Endothelial cell of hepatic sinusoid (primary cell): Measurements from ENCODE around the gene ACOT12.
"Not testable (repeated sequence)": the region's sequence is repeated elsewhere in the genome, so short reads cannot be mapped to it uniquely, and the experiment has no call there.

ENCODE experiments used
- in situ Hi-C: cut with HindIII; loops from 2 replicates; pipeline ENCODE4 v1.10.0; 2017; ENCODE audit warnings: low sequenced_read_pairs

The ACOT12 gene

GRCh38 chr5:81393783-81394718 lies at the start of gene ACOT12:
Gene ACOT12, minus strand, starts transcription at chr5:81394134. Its CDS starts 20 bp downstream, at chr5:81394114.
- in situ Hi-C loops, result no loop called here

DNA sequence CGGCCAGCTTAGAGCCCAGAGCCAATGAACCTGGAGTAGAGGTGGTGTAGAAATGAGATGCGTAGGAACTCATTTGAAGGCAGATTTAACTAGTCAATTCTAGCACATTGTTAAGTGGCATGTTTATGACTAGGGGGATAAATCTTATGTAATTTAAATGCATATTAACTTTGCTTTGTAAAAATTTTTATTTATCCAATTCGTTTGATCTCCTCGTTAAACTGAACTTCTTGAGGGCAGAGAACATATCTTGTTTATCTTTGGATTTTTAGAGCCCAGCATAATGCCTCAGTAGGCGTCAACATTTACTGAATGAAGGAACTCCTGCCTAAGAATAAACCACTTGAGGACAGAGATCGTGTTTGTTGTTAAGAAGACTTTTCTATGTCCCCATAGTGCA lies 41.1 kb upstream of the ACOT12 start:
- in situ Hi-C loops, result no loop called here

DNA sequence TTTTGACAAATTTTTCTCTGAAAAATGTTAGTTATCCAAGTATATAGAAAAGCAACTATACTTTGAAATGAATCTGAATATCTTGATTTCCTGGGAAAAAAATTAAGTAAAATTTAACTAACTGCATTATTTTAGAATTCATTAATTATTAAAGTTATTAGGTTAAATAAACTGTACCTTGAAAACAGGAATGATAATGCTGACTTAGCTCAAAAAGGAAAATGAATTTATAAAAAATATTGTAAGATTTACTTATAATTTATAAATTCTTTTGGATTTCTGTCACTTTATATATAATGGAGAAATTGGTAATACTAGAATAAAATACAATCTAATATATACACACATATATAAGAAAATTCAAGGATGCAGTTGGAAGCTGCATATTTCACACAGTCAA lies 36.1 kb upstream of the ACOT12 start:
- in situ Hi-C loops, result no loop called here

GRCh38 chr5:81429363-81429762 lies 35.4 kb upstream of the ACOT12 start:
- in situ Hi-C loops, result no loop called here

GRCh38 chr5:81428861-81429260 lies 34.9 kb upstream of the ACOT12 start:
- in situ Hi-C loops, result no loop called here

- in situ Hi-C loops, result no loop called here
Observed at GRCh38 chr5:81428446-81428845, 34.5 kb upstream of the ACOT12 start.

DNA sequence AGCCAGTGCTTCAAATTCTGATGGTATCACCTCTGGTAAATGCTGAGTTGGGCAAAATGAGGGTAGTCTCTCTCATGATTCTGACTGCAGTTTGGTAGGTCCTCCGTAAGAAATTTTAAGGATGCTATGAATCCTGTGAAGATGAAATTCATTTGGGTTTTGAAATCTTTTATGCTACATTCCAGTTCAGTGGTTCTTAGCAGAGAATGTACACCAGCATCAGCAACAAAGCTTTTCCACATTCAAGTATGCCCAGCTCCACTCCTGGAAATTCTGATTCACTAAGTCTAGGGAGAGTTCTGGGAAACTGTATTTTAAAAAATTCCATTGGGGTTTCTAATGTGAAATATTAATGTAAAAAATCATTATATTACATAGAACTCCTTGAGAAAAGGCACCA lies 33.6 kb upstream of the ACOT12 start:
- in situ Hi-C loops, result no loop called here

- in situ Hi-C loops, result no loop called here
Observed at GRCh38 chr5:81426359-81427030, 32.6 kb upstream of the ACOT12 start.

- in situ Hi-C loops, result no loop called here
Observed at GRCh38 chr5:81425569-81425968, 31.6 kb upstream of the ACOT12 start.

- in situ Hi-C loops, result no loop called here
Observed at GRCh38 chr5:81424728-81425127, 30.8 kb upstream of the ACOT12 start.

DNA sequence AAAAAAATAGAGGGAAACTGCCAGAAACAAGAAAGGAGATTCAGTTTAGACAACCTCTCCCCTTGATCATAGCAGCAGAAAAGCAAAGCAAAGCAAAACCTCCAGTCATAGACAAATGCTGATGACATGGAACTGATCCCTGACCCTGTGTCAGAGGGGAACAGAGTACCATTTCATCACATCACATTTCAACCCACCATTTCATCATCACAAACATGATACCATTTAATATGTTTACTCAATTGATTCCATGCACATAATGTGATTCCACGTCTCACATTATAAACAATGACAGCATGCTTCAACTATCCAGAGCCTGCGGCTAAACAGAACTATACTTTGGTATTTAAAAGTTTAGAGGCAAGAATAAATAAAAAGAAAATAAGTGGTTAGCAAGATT lies 28.7 kb upstream of the ACOT12 start:
- in situ Hi-C loops, result no loop called here

GRCh38 chr5:81420039-81420667 lies 26.2 kb upstream of the ACOT12 start:
- in situ Hi-C loops, result no loop called here

- in situ Hi-C loops, result no loop called here
Observed at GRCh38 chr5:81418606-81419005, 24.7 kb upstream of the ACOT12 start.

DNA sequence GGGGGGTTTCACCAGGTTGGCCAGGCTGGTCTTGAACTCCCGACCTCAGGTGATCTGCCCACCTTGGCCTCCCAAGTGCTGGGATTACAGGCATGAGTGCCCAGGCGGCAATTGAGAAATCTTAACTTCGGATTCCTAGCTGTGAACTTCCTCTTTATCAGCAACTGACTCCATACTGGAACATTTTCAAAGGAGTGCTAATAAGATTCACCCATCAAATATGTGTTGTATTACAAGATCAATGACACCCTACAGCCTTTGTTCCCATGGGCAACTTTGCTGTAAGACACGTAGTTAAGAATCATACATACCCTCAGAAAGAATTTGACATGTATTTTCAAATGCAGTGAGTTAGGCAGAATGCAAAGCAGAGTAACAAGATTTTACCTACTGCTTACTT lies 23.1 kb upstream of the ACOT12 start:
- in situ Hi-C loops, result no loop called here

DNA sequence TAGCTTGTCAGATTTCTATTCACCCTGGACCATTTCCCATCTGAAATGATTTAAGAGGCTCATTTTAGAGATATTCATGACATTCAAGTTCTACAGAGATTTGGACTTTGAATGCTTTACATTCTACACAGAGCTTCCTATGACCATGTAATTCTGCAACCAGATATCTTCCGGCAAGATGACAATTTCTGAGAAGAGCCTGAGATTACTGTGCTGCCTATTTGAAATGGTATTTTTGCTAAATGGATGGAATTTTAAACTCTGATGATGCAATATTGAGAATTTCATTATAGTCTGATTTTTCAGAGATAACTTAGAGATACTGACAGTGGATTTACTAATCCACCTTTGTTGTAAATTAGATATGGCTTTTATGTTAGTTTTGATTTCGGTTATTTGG lies 16.0 kb upstream of the ACOT12 start:
- in situ Hi-C loops, result no loop called here

DNA sequence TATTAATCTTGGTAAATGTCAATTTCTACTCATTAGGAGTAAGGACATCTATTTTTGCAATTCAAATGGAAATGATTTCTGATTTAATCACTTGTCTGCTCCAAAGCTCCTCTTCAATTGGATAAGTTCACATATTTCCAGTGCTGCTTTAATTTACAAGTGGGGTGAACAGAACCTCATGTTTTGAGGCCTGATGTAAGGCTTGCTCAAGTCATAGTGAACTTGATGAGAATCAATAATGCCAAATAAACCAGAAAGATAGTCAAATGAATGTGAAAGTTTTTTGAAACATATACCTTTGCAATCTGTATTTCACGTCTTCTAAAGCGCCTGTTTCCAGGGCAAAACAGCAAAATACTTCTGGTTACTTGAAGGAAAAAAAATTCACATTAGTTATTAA lies 15.4 kb upstream of the ACOT12 start:
- in situ Hi-C loops, result no loop called here

DNA sequence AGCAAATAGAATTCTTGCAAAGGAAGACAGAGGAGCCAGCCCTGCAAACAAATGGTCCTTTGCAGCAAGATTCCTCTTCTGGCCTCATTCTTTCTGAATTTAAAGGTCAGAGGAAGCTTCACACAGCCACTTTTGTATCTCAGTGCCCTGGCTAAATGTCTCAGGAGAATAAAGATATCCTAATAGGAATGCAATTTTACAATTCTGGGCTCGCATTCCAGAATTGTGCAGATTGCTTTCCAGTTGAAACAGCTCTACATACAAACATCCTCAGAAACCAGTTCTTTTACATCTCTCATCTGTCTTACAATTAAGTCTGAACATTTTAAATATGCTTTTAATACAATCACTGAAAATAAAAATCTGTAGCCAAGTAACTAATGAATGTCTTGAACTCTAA lies 14.6 kb upstream of the ACOT12 start:
- in situ Hi-C loops, result no loop called here

DNA sequence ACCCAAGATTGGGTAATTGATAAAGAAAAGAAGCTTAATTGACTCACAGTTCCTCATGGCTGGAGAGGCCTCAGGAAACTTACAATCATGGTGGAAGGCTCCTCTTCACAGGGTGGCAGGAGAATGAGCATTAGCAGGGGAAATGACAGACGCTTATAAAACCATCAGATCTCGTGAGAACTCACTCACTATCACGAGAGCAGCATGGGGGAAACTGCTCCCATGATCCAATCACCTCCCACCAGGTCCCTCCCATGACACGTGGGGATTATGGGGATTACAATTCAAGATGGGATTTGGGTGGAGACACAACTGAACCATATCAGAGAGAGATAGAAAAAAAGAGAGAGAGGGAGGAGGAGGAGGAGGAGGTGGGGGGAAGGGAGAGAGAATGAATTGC lies 13.9 kb upstream of the ACOT12 start:
- in situ Hi-C loops, result not testable (repeated sequence)

DNA sequence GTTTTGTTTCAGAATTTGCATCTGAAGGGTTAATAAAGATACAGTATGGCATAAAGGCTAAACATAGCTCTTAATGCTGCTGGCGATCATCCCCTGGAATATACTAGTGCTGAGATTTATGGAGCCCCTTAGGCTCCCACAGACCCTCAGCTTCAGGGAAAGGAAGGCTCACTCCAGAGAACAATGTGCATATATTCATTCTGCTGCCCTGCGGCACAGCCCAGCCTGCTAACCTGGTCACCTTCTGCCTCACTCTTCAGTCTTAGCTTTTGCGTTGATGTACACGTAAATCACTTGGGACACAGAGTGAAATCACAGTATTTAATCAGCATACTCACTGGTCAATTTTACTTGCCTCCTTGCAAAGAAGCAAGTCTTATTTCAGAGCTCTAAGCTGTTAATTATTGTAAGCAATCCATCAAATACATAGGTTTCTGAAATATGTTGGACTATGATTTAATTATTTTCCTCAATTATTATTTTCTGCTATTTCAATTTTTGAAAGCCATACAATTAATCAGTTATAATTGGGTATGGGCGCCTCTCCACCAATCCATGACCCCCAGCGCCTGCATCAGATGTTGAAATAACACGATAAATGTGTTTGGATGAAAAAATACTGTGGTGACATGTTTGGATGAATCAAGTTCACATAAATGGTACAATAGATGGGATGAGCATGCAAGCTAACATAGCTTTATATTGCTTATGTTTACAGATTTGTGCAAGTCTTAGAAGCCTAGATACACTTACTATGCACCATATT lies 11.4 kb upstream of the ACOT12 start:
- in situ Hi-C loops, result no loop called here

DNA sequence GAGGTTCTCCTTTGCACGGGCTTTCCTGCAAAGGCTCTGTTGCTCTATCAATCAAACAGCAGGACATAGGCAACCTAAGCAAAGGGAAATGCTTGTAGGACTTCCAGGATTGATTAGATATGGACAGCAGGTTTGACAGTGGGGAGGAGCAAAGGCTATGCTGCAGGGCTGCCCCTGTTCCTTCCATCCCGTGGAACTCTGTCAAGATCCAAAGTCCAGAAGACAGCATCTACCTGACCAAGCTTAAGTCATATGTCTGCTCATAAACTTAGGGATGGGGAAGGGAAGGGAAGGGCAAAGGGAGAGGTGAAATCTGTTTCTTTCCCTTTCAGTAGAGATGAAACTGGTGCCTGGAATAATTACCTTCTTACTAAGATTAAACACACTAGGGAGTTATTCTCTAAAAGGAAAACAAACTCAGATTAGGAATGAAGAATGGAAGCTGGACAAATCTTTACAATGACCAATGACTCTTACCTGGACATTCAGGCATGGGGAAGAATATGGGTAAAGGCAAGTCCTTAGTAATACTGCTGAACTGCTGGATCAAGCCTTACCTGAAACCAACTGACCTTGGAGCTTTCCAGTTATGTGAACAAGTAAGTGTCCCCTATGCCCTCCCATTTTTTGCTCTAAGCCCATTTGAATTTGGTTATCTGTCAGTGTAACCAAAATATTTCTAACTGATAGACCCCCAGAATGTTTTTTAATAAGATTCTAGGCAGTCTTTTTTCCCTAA lies 8.4 kb upstream of the ACOT12 start:
- in situ Hi-C loops, result no loop called here
